NK-92 treated with Interleukin-12 subunit alpha and Interleukin-12 subunit beta, amount 100 ng/mL, for 24 hours (cell line): ENCODE data around the gene AQR.
"Not testable (repeated sequence)": the region's sequence is repeated elsewhere in the genome, so short reads cannot be mapped to it uniquely, and the experiment has no call there.

Experiments used
- DNase-seq: peaks from one replicate; lab custom pipeline; 2025; lab: John Stamatoyannopoulos, UW

AQR gene

GRCh38 chr15:34813446-34814190 lies 155.9 kb downstream of the AQR start:
- DNase-seq = no peak

- not testable (repeated sequence) for DNase-seq
Observed at GRCh38 chr15:34812868-34813365, 156.6 kb downstream of the AQR start.

GRCh38 chr15:34812369-34812768 lies 157.2 kb downstream of the AQR start:
- DNase-seq = no peak

GRCh38 chr15:34810443-34811129 lies 159.0 kb downstream of the AQR start:
- DNase-seq = no peak

GRCh38 chr15:34809186-34809585 lies 160.4 kb downstream of the AQR start:
- DNase-seq = no peak

- DNase-seq = no peak
Observed at GRCh38 chr15:34808016-34808415, 161.5 kb downstream of the AQR start.

GRCh38 chr15:34807241-34807640 lies 162.3 kb downstream of the AQR start:
- not testable (repeated sequence) for DNase-seq

- no peak for DNase-seq
Observed at GRCh38 chr15:34804776-34805175, 164.8 kb downstream of the AQR start.

- DNase-seq = no peak
Observed at GRCh38 chr15:34804113-34804512, 165.4 kb downstream of the AQR start.

GRCh38 chr15:34802803-34803750 lies 166.5 kb downstream of the AQR start:
- no peak for DNase-seq

GRCh38 chr15:34802371-34802770 lies 167.2 kb downstream of the AQR start:
- DNase-seq = no peak
